ENCODE measurements around the gene STON2.

DNA sequence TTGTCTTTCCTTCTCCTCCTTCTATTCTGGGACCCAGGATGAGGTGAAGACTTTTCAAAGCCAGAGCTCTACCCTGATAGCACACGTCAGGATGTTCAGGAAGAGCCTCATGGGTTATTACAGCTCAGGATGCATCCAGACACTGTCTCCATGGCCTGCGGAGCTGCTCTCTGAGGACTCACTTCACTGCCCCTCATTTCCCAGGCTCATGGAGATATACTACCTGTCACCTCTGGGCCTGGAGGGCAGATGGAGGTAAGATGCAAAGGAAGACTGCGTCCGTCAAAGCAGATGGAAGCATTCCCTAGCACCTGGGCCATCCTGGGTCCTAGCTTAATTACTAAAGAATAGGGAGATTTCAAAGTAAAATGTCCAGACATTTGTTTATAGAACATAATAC is 32.6 kb downstream of the STON2 start:
- TF ChIP-seq, protein P1, sequence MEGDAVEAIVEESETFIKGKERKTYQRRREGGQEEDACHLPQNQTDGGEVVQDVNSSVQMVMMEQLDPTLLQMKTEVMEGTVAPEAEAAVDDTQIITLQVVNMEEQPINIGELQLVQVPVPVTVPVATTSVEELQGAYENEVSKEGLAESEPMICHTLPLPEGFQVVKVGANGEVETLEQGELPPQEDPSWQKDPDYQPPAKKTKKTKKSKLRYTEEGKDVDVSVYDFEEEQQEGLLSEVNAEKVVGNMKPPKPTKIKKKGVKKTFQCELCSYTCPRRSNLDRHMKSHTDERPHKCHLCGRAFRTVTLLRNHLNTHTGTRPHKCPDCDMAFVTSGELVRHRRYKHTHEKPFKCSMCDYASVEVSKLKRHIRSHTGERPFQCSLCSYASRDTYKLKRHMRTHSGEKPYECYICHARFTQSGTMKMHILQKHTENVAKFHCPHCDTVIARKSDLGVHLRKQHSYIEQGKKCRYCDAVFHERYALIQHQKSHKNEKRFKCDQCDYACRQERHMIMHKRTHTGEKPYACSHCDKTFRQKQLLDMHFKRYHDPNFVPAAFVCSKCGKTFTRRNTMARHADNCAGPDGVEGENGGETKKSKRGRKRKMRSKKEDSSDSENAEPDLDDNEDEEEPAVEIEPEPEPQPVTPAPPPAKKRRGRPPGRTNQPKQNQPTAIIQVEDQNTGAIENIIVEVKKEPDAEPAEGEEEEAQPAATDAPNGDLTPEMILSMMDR (IDR thresholded peaks at IDR 0.05), result no peak
- no peak for TF ChIP-seq POLR2A (IDR thresholded peaks at IDR 0.05)

Measured in body of pancreas (tissue), 4 donors.